ENCODE data around the gene WFDC6.
"Not testable (repeated sequence)": the region's sequence is repeated elsewhere in the genome, so short reads cannot be mapped to it uniquely, and the experiment has no call there.

Gene WFDC6

DNA sequence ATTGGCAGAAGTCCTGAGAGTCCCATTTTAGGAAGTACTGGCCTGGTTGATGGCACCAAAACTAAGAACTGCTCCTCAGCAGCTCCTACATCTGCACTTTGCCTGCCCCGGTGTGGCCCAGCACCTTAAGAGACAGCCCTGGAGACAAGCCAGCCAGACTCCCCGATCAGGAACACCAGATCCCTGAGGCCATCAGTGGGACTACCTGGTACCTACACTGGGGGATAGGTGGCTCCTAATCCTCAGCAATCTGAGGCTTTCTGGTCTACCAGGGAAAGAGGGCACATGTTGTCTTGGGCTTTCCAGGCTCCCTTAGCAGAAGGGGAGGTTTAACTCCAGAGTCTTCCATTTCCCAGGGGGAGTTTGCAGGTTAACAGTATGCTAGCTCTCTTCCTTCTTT, at the start of gene WFDC6:
Gene WFDC6 (minus strand): TSS at position 101 of the 400 bp plus-strand sequence. CDS start 75 bp downstream, at position 26.
- no peak for DNase-seq

DNA sequence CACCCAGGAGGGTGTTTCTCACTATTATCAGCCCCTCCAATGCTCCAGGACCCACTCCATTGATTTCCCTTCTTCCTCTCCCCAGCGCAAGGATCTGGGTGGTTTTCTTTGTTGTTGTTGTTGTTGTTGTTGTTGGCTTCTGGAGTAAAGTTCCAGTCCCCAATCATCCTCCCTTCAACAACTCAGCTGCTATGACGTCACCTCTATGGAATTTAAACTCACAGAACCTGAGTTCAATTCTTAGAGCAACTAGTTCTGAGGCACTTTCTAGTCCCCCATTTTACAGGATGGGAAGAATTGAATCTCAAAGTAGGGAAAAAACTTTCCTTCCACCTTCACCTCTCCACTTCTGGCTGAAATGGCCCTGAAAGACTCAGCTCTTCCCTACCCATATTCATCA, 49.5 kb upstream of the WFDC6 start:
- no peak for DNase-seq

- DNase-seq: not testable (repeated sequence)
These were observed 46.7 kb upstream of the WFDC6 start for GRCh38 chr20:45585986-45586385.

DNA sequence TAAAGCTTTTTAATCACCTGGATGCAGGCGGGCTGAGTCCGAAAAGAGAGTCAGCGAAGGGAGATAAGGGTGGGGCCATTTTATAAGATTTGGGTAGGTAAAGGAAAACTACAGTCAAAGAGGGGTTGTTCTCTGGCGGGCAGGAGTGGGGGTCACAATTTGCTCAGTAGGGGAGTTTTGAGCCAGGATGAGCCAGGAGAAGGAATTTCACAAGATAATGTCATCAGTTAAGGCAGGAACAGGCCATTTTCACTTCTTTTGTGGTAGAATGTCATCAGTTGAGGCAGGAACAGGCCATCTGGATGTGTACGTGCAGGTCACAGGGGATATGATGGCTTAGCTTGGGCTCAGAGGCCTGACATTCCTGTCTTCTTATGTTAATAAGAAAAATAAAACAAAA, 45.0 kb upstream of the WFDC6 start:
- not testable (repeated sequence) for DNase-seq

- no peak for DNase-seq
These were observed 44.2 kb upstream of the WFDC6 start for GRCh38 chr20:45583502-45583901.

DNA sequence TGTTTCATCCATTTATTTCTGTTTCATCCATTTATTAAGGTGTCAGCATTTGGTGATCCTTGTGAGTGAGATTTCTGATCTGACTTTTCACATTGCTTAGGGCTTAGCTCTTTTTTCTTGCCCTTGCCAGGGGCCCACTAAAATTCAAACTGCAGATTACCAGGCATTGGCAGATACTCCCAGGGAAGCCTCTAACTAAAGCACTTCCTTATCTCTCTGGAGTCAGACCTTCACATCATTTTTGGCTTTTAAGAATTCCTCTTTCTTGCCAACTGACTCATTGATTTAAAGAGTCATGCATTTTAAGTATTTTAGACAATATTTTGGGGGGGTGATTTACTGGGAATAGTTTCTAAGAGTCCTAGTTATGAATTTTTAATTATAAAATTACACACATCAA, 42.4 kb upstream of the WFDC6 start:
- DNase-seq: no peak

DNA sequence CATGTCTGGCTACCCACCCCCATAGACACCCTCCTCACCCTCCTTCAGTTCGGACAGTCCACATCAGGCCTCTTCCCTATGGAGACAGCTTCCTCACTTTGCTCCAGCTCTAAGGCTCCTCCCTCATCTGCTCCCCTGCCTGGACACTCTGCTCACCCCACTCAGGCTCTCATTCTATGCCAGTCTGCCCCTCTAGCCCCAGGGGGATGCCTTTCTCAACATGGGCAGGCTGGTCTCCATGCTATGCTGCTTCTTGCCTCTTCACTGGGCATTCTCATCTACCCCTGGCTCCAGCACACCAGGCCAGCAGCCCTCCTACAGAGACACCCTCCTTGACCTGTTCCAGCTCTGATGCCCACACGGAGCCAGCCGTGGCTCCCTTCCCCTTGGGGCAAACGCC, 39.9 kb upstream of the WFDC6 start, which contains the start of gene WFDC8:
Gene WFDC8 (minus strand): TSS at position 101 of the 400 bp plus-strand sequence. CDS start 37 bp downstream, at position 64.
- DNase-seq: no peak

DNA sequence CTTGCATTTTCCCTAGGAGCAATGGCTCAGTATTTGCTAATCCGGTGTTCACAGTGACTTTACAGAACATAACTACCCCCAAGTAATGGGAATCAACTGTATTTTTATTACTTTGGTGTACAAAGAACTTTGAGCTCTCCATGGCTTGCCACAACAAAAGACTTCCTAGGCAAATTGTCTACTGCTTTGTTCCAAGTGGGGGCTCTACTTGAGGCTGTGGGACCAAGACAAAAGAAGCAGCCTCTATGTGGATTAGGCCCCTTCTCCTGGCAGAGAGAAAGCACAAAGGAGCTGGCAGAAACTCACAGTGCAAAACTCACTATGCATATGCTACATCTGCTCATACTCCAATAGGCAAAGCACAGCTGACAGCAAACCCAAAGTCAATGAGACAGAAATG, 38.9 kb upstream of the WFDC6 start:
- DNase-seq: no peak

DNA sequence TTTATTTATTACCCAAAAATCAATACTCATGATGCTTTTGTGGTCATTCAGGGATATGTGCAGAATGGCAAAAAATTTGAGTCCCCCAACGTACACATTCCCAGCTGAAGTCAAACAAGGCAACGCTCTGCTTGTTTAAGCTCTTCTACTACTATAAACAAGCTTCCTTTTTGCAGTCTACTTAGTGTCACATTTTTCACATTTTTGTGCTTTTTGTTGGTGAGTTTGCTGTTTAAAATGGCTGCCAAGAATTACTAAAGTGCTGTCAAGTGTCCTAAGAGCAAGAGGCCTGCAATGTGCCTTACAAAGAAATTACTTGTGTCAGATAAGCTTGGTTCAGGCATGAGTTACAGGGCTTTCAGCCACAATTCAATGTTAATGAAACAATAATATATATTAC, 37.7 kb upstream of the WFDC6 start:
- no peak for DNase-seq

- DNase-seq: no peak
These were observed 36.6 kb upstream of the WFDC6 start for GRCh38 chr20:45575931-45576330.

- not testable (repeated sequence) for DNase-seq
These were observed 30.4 kb upstream of the WFDC6 start for GRCh38 chr20:45569650-45570049.

DNA sequence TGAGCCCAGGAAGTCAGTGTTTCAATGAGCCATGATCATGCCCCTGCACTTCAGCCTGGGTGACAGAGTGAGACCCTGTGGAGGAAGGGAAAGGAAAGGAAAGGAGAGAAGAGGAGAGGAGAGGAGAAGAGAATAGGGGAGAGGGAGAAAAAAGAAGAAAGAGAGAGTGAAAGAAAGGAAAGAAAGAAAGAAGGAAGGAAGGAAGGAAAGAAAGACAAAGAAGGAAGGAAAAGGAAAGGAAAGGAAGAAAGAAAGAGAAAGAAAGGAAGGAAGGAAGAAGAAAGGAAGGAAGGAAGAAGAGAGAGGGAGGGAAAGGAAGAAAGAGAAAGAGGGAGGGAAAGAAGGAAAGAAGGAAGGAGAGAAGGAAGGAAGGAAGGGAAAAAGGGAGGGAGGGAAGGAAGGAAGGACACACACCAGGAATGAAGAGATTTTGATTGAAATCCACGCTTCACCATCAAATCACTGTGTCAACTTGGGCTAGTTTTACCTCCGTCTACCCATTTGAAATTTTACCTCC, 25.5 kb upstream of the WFDC6 start:
- DNase-seq: no peak

DNA sequence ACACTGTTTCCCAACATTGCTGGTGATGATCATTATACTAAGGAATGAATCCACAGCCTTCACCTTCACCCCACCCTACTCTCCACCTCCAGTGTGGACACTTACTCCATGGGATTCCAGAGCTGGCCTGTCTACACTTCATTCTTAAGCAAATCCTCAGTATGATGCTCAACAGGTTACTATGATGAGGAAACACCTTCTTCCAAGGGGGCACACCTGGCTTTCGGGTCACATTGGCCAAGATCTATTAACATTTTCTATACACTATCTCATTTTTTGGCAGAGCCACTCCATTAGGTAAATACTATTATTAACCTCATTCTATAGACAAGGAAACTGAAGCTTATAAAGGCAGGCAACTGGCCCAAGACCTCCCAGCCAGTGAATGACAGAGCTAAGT, 15.9 kb upstream of the WFDC6 start:
- no peak for DNase-seq

GRCh38 chr20:45552456-45552855, 13.2 kb upstream of the WFDC6 start:
- DNase-seq: no peak

- DNase-seq: no peak
These were observed 11.5 kb upstream of the WFDC6 start for GRCh38 chr20:45550765-45551164.

GRCh38 chr20:45548410-45548809, 9.1 kb upstream of the WFDC6 start:
- DNase-seq: no peak

DNA sequence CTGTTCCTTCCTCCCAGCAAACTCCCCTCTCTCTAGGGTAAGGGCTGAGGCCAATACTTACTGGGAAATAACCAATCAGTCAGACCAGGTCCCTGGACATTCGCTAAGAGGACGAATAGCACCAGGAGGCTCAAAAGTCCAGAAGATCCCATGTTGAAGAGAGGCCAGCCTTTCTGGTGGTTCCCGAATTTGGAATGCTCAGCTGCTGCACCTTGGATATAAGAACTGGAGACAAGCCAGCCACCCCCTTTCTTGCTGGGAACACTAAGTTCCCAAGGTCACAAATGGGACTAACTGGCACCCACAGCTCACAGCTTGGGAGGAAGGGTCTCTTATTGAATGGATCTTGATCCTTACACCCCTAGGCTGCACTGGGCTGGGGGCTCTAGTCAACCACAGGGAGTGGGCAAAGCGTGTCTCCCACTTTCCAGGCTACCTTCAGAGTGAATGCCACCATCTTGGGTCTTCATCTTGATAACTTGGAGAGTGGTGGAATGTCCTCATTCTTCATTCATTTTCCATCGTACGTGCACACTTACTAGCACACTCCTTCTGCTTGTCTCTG, 8.0 kb upstream of the WFDC6 start, which contains the start of gene EPPIN:
Gene EPPIN (minus strand): TSS at position 196 of the 565 bp plus-strand sequence. CDS start 44 bp downstream, at position 152.
- no peak for DNase-seq

GRCh38 chr20:45545754-45546453, 6.6 kb upstream of the WFDC6 start:
- DNase-seq: no peak

- DNase-seq: no peak
These were observed 6.1 kb upstream of the WFDC6 start for GRCh38 chr20:45545351-45545750.

DNA sequence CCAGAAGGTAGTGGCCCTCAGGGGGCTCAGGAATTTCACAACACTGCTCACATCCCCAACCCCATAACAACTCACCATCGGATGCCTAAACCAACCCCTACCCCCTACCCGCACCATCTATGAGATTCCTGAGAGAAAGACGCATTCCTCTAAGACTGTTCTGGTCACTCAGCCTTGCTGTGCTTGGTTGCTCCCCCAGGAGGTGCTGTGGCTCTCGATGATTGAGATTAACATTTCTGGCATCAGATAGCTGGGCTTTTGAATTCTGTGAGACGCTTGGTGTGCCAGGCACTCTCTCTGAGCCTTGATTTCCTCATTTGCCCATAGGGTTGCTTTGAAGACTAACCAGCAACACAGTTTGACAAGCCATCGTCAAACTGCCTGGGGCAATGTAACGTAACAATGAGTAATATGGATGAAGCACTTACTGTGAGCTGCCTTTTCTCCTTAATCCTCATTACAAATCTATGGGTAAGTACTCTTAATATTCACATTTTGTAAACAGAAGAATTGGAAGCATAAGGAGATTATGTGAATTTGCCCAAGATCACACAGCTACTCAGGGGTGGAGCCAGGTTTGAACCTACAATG, 978 bp downstream of the WFDC6 start:
- DNase-seq: no peak

DNA sequence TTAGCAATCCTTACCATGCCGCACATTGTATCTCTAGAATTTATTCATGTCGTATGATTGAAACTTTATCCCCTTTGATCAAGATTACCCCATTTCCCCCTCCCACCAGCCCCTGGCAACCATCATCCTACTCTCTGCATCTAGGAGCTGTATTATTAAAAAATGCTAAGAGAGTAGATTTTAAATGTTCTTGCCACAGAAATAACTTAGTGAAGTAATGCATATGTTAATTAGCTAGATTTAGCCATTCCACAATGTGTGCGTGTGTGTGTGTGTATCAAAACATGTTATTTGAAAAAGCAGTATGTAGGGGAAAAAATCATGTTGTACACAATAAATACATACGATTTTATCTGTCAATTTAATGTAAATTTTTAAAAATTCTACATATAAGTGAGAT, 12.0 kb downstream of the WFDC6 start:
- no peak for DNase-seq

DNA sequence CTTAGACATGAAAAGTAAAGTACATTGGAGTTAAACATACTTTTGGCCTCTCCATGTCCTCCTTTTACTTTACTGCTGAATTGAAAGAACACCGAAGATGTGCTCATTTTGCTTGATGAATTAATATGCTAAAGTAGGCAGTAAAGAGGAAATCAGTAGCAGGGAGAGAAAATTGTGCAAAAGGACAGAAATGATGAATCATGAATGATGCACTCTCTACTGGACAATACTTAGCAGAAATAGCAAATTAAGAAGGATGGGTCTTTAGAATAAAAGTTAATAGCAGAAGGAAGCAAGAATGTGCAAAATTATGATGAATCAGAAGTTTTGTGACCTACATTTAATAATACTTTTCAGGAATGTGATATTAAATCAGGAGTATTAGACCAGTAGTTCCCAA, 15.5 kb downstream of the WFDC6 start:
- no peak for DNase-seq

- no peak for DNase-seq
These were observed 21.0 kb downstream of the WFDC6 start for GRCh38 chr20:45518282-45518681.

Data from stimulated activated CD8-positive, alpha-beta memory T cell treated with anti-CD3 and anti-CD28 coated beads, Interleukin-4, amount 100 ng/mL, for 48 hours (primary cell).